ENCODE measurements around the gene PIP5K1C. TPM values are rescaled to one million over a fixed set of nuclear protein-coding genes. Genes with fewer than 3 reads are reported as not detected.

The PIP5K1C gene
- total RNA-seq, 6 experiments from 2014 or later = 5.3 to 9.8 (median 7.6) TPM

DNA sequence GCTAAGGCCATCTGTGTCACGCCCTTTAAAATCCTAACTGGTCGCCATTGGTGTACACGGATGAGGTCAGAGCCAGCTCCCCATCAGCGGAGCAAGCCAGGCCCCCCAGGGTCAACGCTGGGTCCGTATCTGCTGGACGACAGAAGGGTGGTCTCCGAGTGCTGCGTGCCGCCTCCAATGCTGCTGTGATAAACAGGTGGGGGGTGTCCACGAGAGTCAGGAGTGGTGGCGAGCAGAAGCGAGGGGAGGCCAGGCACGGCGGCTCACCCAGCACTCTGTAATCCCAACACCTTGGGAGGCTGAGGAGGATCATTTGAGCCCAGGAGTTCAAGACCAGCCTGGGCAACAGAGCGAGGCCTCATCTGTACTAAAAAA, 42.9 kb downstream of the PIP5K1C start:
- no peaks in the 10 kb centered on the region for H3K27me3 ChIP-seq
- no peak overlapping the region for H3K4me3 ChIP-seq
- no peak for TF ChIP-seq POLR2A (IDR thresholded peaks at IDR 0.05)
- TF ChIP-seq, protein P1, sequence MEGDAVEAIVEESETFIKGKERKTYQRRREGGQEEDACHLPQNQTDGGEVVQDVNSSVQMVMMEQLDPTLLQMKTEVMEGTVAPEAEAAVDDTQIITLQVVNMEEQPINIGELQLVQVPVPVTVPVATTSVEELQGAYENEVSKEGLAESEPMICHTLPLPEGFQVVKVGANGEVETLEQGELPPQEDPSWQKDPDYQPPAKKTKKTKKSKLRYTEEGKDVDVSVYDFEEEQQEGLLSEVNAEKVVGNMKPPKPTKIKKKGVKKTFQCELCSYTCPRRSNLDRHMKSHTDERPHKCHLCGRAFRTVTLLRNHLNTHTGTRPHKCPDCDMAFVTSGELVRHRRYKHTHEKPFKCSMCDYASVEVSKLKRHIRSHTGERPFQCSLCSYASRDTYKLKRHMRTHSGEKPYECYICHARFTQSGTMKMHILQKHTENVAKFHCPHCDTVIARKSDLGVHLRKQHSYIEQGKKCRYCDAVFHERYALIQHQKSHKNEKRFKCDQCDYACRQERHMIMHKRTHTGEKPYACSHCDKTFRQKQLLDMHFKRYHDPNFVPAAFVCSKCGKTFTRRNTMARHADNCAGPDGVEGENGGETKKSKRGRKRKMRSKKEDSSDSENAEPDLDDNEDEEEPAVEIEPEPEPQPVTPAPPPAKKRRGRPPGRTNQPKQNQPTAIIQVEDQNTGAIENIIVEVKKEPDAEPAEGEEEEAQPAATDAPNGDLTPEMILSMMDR (IDR thresholded peaks at IDR 0.05) = no peak
- no peaks in the 10 kb centered on the region for H3K9me3 ChIP-seq
- H3K36me3 ChIP-seq = no peaks in the 10 kb centered on the region
- peaks cover 0 to 26% (median 10%) of the 10 kb centered on the region in 4 donors for H3K4me1 ChIP-seq
- no peak overlapping the region for H3K27ac ChIP-seq
- ATAC-seq (no peak), DNase-seq (no peak)
- intact Hi-C loops (cut with DNase I) = no loop called here
- 100% methylated on average over 3 of the region's 16 CpGs for WGBS (ENCODE audit: insufficient coverage, low coverage, low lambda C conversion rate, missing lambda C conversion rate)

DNA sequence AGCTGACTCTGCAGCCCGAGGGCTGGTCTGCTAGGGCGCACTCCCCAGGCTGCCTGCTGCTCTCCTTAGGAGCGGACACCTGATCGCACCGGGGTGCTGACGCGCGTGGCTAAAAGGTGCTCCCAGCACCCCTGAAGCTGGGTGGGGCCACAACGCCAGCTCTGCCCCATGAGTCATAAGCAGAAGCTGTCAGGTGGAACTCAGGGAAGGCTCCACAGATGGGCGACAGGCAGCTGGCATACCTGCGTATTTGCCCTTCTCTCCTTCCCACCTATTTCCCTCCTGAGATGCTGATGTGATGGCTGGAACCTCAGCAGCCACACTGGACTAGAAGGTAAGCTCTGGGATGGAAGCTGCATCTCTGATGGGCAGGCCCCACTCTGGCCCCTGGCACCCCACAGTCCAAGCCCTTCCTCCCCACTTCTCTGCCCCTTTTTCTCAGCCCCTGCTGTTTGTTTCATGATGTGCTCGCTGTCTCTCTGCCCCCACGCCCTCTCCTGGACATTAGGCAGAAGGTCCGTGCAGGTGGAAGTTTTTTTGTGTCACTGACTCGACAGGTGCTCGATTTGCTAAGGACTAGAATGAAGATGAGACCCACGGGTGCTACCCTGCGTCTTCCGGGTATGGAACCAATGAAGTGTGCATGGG, 43.4 kb downstream of the PIP5K1C start:
- no peak overlapping the region for H3K27ac ChIP-seq

DNA sequence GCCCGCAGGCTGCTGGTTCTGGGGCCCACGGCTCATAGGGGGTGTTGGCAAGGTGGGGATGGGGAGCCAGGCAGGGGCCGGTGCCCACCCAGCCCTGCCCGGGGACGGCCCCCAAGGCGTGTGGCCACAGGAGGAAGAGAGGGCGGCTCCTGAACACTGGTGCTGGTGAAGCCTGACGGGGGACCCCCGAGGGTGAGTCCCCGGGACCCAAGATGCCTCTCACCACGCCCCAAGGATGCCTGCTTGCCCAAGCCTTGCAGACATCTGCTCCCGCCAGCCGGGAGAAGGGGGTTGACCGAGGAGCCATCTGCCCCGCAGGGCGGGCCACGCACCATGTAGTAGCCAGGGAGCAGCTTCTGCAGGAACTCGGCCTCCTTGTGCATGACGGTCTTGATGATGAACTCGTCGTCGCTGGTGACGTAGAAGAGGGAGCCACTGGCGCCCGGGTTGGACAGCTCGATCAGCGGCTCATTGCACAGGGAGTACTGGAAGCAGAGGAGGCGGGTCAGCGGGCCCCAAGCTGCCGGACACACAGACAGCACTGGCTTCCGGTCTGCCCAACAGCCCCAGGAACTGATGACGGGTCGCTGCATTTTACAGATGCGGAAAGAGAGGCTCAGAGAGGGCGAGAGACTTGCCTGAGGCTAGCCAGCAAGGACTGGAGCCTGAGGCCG, 44.1 kb downstream of the PIP5K1C start:
- Histone ChIP-seq H3K27ac (no peak overlapping the region), H3K36me3 (no peaks in the 10 kb centered on the region), H3K9me3 (no peaks in the 10 kb centered on the region), H3K4me1 (peaks cover 0 to 26% (median 10%) of the 10 kb centered on the region in 4 donors), H3K4me3 (no peak overlapping the region), H3K27me3 (no peaks in the 10 kb centered on the region)
- DNase-seq = no peak
- intact Hi-C loops (cut with DNase I) = no loop called here
- no peak for ATAC-seq
- no peak for TF ChIP-seq POLR2A (IDR thresholded peaks at IDR 0.05)
- TF ChIP-seq, protein P1 (IDR thresholded peaks at IDR 0.05) = no peak
- 100% methylated on average over 2 of the region's 36 CpGs for WGBS (ENCODE audit: insufficient coverage, low coverage, low lambda C conversion rate, missing lambda C conversion rate)

More for the DNA sequence above, 43.4 kb downstream of the PIP5K1C start:
- H3K4me3 ChIP-seq = no peak overlapping the region
- ATAC-seq (no peak), DNase-seq (no peak)
- no peaks in the 10 kb centered on the region for H3K27me3 ChIP-seq
- no peaks in the 10 kb centered on the region for H3K36me3 ChIP-seq
- H3K4me1 ChIP-seq = peaks cover 0 to 26% (median 10%) of the 10 kb centered on the region in 4 donors
- H3K9me3 ChIP-seq = no peaks in the 10 kb centered on the region
- 87% methylated on average over 3 of the region's 19 CpGs for WGBS (ENCODE audit: insufficient coverage, low coverage, low lambda C conversion rate, missing lambda C conversion rate)
- TF ChIP-seq, protein P1 (IDR thresholded peaks at IDR 0.05) = no peak
- no peak for TF ChIP-seq POLR2A (IDR thresholded peaks at IDR 0.05)
- intact Hi-C loops (cut with DNase I) = no loop called here

DNA sequence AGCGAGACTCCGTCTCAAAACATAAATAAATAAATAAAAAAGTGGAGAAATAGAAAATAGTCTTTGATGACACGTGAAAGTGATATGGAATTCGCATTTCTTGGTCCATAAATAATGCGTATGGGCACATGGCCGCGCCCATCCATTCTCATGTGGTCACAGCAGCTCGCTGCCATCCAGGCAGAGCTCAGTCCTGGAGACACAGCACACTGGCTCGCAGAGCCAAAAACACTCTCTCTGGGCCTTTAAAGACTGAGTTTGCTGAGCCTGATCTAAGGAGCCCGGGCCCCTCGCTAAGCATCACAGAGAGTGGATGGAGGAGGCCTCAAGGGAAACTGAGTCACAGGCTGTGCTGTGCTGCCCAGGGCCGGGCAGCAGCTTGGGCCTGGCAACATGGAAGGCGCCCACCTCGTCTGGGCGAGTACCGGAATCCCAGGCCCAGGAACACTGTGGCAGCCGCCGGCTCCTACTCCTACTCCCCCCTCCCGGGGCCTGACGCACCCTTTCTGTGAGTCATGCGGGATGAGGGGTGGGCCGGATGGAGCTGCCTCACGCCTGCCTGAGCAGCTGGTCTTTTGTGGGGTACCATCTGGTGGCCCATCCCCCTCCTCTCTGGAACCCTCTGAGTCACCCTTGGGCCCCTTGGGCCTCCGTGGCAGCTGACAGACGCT, 44.7 kb downstream of the PIP5K1C start:
- no peak for TF ChIP-seq POLR2A (IDR thresholded peaks at IDR 0.05)
- TF ChIP-seq, protein P1 (IDR thresholded peaks at IDR 0.05) = no peak
- no peaks in the 10 kb centered on the region for H3K36me3 ChIP-seq
- no peak for DNase-seq

More for the DNA sequence above, 44.7 kb downstream of the PIP5K1C start:
- Histone ChIP-seq H3K9me3 (no peaks in the 10 kb centered on the region), H3K27ac (no peak overlapping the region), H3K4me3 (no peak overlapping the region), H3K27me3 (no peaks in the 10 kb centered on the region), H3K4me1 (peaks cover 0 to 26% (median 10%) of the 10 kb centered on the region in 4 donors)
- no peak for ATAC-seq
- 53% methylated on average over 3 of the region's 25 CpGs for WGBS (ENCODE audit: insufficient coverage, low coverage, low lambda C conversion rate, missing lambda C conversion rate)
- intact Hi-C loops (cut with DNase I) = no loop called here
